Suprapubic skin (tissue), 3 donors: ENCODE data around the gene TWSG1.

ENCODE experiments used
- POLR2A ChIP-seq, 2 donors: fragments of 450-650 bp; IDR thresholded peaks; one replicate each; pipeline ENCODE4 v1.6.1; 2017; ENCODE audit warnings: antibody characterized with exemption in 2 of 2, mild to moderate bottlenecking in 2 of 2, moderate library complexity in 2 of 2
- TF ChIP-seq, protein P1 (sequence below), 2 donors: fragments of 200-600 bp in 1 of 2; fragments of 450-650 bp in 1 of 2; sonication (generic) in 1 of 2; IDR thresholded peaks; one replicate each; pipeline ENCODE4 v1.5.1; 2016 to 2019; ENCODE audit warnings: antibody characterized with exemption in 2 of 2, mild to moderate bottlenecking in 1 of 2, moderate library complexity in 1 of 2

DNA sequence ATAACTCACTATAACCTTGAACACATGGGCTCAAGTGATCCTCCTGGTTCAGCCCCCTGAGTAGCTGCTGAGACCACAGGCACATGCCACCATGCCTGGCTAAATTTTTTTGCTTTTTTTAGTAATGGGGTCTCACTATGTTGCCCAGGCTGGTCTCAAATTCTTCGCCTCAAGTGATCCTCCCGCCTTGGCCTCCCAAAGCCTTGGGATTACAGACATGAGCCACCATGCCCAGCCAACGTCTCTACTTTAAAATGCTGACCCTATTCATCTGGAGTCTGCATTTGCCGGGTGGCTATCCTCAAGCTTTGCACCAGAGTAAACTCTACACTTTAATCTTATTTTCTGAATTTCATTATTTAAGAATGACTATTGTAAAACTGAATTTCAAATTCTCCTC lies 103.1 kb downstream of the TWSG1 start:
- TF ChIP-seq POLR2A (IDR thresholded peaks at IDR 0.05): no peak
- TF ChIP-seq, protein P1, sequence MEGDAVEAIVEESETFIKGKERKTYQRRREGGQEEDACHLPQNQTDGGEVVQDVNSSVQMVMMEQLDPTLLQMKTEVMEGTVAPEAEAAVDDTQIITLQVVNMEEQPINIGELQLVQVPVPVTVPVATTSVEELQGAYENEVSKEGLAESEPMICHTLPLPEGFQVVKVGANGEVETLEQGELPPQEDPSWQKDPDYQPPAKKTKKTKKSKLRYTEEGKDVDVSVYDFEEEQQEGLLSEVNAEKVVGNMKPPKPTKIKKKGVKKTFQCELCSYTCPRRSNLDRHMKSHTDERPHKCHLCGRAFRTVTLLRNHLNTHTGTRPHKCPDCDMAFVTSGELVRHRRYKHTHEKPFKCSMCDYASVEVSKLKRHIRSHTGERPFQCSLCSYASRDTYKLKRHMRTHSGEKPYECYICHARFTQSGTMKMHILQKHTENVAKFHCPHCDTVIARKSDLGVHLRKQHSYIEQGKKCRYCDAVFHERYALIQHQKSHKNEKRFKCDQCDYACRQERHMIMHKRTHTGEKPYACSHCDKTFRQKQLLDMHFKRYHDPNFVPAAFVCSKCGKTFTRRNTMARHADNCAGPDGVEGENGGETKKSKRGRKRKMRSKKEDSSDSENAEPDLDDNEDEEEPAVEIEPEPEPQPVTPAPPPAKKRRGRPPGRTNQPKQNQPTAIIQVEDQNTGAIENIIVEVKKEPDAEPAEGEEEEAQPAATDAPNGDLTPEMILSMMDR (IDR thresholded peaks at IDR 0.05): no peak
